Heart right ventricle (tissue), 16 donors: ENCODE data around the gene LLGL2. TPM values are rescaled to one million over a fixed set of nuclear protein-coding genes. Genes with fewer than 3 reads are reported as not detected.
A peak's percentile ranks its signal among the peaks of the same experiment; 100 is the strongest.

ENCODE experiments used
- ATAC-seq, 8 donors: fragments of 200-7000 bp; cut with Tn5 transposase; one replicate each; pipeline ENCODE4 v1.9.1; 2020; ENCODE audit warnings: mild to moderate bottlenecking in 8 of 8, moderate library complexity in 8 of 8, moderate number of reproducible peaks in 1 of 8
- DNase-seq, 2 donors: peaks; one replicate each; pipeline ENCODE4 v3.0.0-alpha.2; 2020
- H3K27ac ChIP-seq, 10 donors: fragments of 200-600 bp; sonication (generic) in 2 of 10; one replicate each; pipeline versions ENCODE4 v1.5.0 to v1.8.0; 2020 to 2022; ENCODE audit warnings: mild to moderate bottlenecking in 3 of 10
- H3K27me3 ChIP-seq, 7 donors: fragments of 200-600 bp; one replicate each; pipeline ENCODE4 v1.8.0; 2021 to 2022; ENCODE audit warnings: mild to moderate bottlenecking in 2 of 7
- H3K36me3 ChIP-seq, 9 donors: fragments of 200-600 bp; sonication (generic) in 1 of 9; one replicate each; pipeline versions ENCODE4 v1.5.0 to v1.8.0; 2020 to 2022; ENCODE audit warnings: mild to moderate bottlenecking in 2 of 9
- H3K4me1 ChIP-seq, 9 donors: fragments of 200-600 bp; sonication (generic) in 1 of 9; one replicate each; pipeline versions ENCODE4 v1.5.0 to v1.8.0; 2020 to 2022; ENCODE audit warnings: mild to moderate bottlenecking in 4 of 9
- H3K4me3 ChIP-seq, 10 donors: fragments of 200-600 bp; sonication (generic) in 2 of 10; one replicate each; pipeline versions ENCODE4 v1.5.0 to v1.8.0; 2020 to 2022; ENCODE audit warnings: mild to moderate bottlenecking in 7 of 10, moderate library complexity in 2 of 10
- H3K9me3 ChIP-seq, 11 donors: fragments of 200-600 bp in 10 of 11; sonication (generic) in 2 of 11; one replicate each; pipeline versions ENCODE4 v1.5.0 to v1.8.0; 2013 to 2022; ENCODE audit warnings: mild to moderate bottlenecking in 2 of 11, control low read depth in 1 of 11, moderate library complexity in 1 of 11
- CTCF ChIP-seq, 9 donors: fragments of 200-600 bp; sonication (generic) in 2 of 9; IDR thresholded peaks; one replicate each; pipeline versions ENCODE4 v1.5.0 to v1.8.0; 2021 to 2022; ENCODE audit warnings: antibody characterized with exemption in 9 of 9, mild to moderate bottlenecking in 5 of 9, moderate library complexity in 1 of 9
- WGBS, 2 donors: extraction: QIAGEN DNeasy Blood & Tissue Kit; methylation state at CpG; one replicate each; pipeline ENCODE4 v1.1.7; 2013; ENCODE audit warnings: inconsistent platforms in 1 of 2; 5-methylcytosine and 5-hydroxymethylcytosine counted together
- intact Hi-C, 10 donors: fragments of 100-400 bp; cut with DNase I; formaldehyde crosslinking; loops; one replicate each; pipeline versions ENCODE4 v1.11.1 to v1.14.2; 2022
- polyA plus RNA-seq, 2 donors: library from polyadenylated mRNA; stranded (reverse); fragments of 200-250 nt; gene quantifications; one replicate each; pipeline ENCODE4 v1.2.3, GENCODE V29; 2013
- total RNA-seq, 10 donors: library from RNA; stranded (reverse); fragmentation: NEBNext Ultra II Directional in 3 of 10; extraction: Animal tissue kit (Norgen Biotek cat#: 25700) in 3 of 10; gene quantifications; one replicate each; pipeline versions ENCODE4 v1.2.1 to v1.2.4, GENCODE V29; 2021 to 2023
- donor health status: Arrhythmogenic right ventricular cardiomyopathy.
- donor health status: ischemic (EF 13 %, LVEDD 7.1; RV severe dilation, severe dysfunction).
- donor health status: healthy with polysubstance abuse.
- donor health status: DM: no; HTN: yes; CAD: no.
- donor health status: DM: no; HTN: no; CAD: no.
- donor health status: ischemic (EF 25% LVEDD 6.9; RV normal size, moderate dysfunction).
- donor health status: ischemic (EF 25% LVEDD 5.7; RV mildly dilated, moderate dysfunction).
- donor health status: healthy.
- donor health status: DM: yes; HTN: yes; CAD: no.
- donor health status: Ischemic cardiomyopathy.
- donor health status: ischemic (EF 35%, LVEDD 5.7; RV mildly dilated, moderate dysfunction).
- donor health status: nonischemic (EF 11% LVEDD 7.7; RV severe dilation, severe dysfunction).
- donor health status: DM: yes; HTN: yes; CAD: no.
- donor health status: PGD.
- donor health status: ischemic (EF 29% LVEDD 5.4; RV normal size, mild dysfunction).
- donor health status: nonischemic (EF 23%, LVEDD 6.1; RV moderate dilation, normal function).

LLGL2 gene
- total and polyA plus RNA-seq, 12 donors, result 1.1 to 14.8 (median 3.3) TPM

- no peak for TF ChIP-seq CTCF (IDR thresholded peaks at IDR 0.05)
- ATAC-seq, result peak in 7 of 8 donors; percentile 8 to 67 (median 36)
- H3K36me3 ChIP-seq, result peaks cover 0 to 98% (median 12%) of the 10 kb centered on the region in 9 donors
- H3K27ac ChIP-seq, result peak overlapping the region in 8 of 10 donors; percentile 26 to 77 (median 57)
- 63 to 64% methylated on average over 21 of the region's 21 CpGs for WGBS, 2 donors
- H3K27me3 ChIP-seq, result no peaks in the 10 kb centered on the region
- H3K9me3 ChIP-seq, result no peaks in the 10 kb centered on the region
- peak in 1 of 2 donors; percentile 23 for DNase-seq
- H3K4me1 ChIP-seq, result peaks cover 11 to 50% (median 33%) of the 10 kb centered on the region in 9 donors
- no peak overlapping the region for H3K4me3 ChIP-seq
- intact Hi-C loops, result no loop called here
Measured at GRCh38 chr17:75501378-75502071, 24.0 kb upstream of the LLGL2 start.

- Histone ChIP-seq H3K27me3 (no peaks in the 10 kb centered on the region), H3K9me3 (no peaks in the 10 kb centered on the region), H3K4me1 (peaks cover 11 to 50% (median 33%) of the 10 kb centered on the region in 9 donors), H3K36me3 (peaks cover 0 to 98% (median 15%) of the 10 kb centered on the region in 9 donors), H3K27ac (peak overlapping the region in 8 of 10 donors; percentile 26 to 77 (median 57)), H3K4me3 (no peak overlapping the region)
- WGBS, 2 donors, result 90 to 91% methylated on average over 33 to 40 of the region's 40 CpGs
- ATAC-seq (no peak), DNase-seq (peak in 1 of 2 donors; percentile 17)
- no peak for TF ChIP-seq CTCF (IDR thresholded peaks at IDR 0.05)
- intact Hi-C loops, result no loop called here
Measured at GRCh38 chr17:75502072-75502720, 23.3 kb upstream of the LLGL2 start.

GRCh38 chr17:75502721-75503329 lies 22.7 kb upstream of the LLGL2 start:
- intact Hi-C loops, result no loop called here
- WGBS, 2 donors, result 92 to 93% methylated on average over 23 to 25 of the region's 25 CpGs
- TF ChIP-seq CTCF (IDR thresholded peaks at IDR 0.05), result no peak
- H3K27me3 ChIP-seq, result no peaks in the 10 kb centered on the region
- H3K9me3 ChIP-seq, result no peaks in the 10 kb centered on the region
- peaks cover 0 to 98% (median 15%) of the 10 kb centered on the region in 9 donors for H3K36me3 ChIP-seq
- no peak for ATAC-seq
- DNase-seq, result peak in 1 of 2 donors; percentile 16
- peaks cover 11 to 49% (median 33%) of the 10 kb centered on the region in 9 donors for H3K4me1 ChIP-seq
- H3K4me3 ChIP-seq, result no peak overlapping the region
- H3K27ac ChIP-seq, result no peak overlapping the region

DNA sequence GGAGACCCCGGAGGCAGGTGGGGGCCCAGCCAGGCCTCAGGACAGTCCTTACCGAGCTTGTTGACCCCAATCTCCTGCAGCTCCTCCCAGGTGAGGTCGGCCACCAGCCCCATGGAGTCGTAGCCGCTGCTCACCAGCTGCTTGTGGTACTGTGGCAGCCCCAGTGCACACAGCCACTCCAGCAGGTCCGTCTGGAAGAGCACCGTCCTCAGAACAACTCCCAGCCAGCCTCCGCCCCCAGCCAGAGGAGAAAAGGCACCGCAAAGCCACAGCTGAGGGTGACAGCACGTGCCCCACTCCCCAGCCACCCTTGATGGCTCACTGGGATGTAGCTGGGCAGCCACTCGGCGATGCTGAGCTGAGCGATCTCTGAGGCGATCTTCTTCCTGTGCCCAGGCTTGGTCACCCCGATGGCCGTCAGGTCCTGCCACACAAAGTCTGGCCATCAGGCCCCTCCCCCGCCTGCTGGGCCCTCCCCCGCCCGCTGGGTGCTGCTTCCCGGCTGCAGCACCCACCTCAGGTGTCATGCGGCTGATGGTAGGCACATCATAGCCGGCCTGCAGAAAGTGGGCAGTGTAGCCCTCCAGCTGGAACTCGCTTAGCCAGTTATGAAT lies 22.1 kb upstream of the LLGL2 start:
- Histone ChIP-seq H3K4me1 (peaks cover 9 to 49% (median 32%) of the 10 kb centered on the region in 9 donors), H3K36me3 (peaks cover 0 to 98% (median 15%) of the 10 kb centered on the region in 9 donors)
- intact Hi-C loops, result no loop called here

More for the DNA sequence above, 22.1 kb upstream of the LLGL2 start:
- Histone ChIP-seq H3K27ac (peak overlapping the region in 1 of 10 donors; percentile 5), H3K27me3 (no peaks in the 10 kb centered on the region), H3K4me3 (no peak overlapping the region), H3K9me3 (no peaks in the 10 kb centered on the region)
- peak in 1 of 2 donors; percentile 16 for DNase-seq
- no peak for TF ChIP-seq CTCF (IDR thresholded peaks at IDR 0.05)
- WGBS, 2 donors, result 85 to 87% methylated on average over 23 of the region's 23 CpGs
- ATAC-seq, result no peak
